Epithelial cell of umbilical artery (primary cell): Measurements from ENCODE around the gene ERCC6. TPM values are rescaled to one million over a fixed set of nuclear protein-coding genes. Genes with fewer than 3 reads are reported as not detected.

ENCODE experiments used
- total RNA-seq: library from RNA; depleted of rRNA; stranded (reverse); fragments of >200 nt; gene quantifications from 2 replicates; pipeline ENCODE4 v1.2.3, GENCODE V29; 2014

The ERCC6 gene
- 27.3 and 45.9 TPM in 2 replicates for total RNA-seq

DNA sequence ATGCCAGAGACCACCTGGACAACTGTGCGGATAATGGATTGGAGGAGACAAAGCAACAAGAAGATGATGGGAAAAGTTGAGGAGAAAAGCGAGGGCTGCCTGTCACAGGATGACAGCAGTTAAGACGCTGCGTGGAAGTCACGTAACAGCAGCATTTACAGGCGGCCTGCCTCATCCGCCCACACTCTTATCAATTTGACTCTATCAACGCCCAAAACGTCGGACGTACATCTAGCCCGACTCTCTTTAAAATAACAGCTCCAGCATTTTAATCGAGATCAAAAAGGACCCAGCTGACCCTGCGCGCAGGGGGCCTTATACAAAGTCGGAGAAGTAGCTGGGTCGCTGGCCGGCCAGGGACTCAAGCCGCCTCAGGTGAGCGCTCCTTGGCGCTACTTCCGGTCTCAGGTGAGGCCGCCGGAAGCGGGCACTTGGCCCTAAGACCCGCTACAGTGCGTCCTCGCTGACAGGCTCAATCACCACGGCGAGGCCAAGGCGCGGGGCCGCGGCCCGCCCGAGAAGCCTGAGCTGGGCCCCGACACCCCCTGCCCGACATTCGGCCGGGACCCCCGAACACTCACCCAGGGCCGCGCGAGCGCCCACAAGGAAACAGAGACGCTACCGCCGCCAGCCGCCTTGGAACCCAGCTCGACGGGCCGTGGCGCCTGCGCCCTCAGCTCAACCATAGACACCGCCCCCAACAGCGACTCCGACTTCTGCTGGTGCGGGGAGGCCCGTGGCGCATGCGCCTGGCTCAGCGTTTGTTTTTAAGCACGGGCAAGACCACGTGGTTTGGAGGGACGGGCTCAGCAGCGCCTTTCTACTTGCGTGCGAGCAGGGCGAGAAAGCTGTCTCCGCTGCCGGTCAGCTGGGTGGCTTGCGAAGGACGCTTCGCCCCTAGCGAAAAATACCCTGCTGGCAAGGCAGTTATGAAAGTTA, at the start of gene ERCC6:
ERCC6 (minus strand) TSS at position 741 of the 939 bp plus-strand sequence.

Other genes with a start within 250 kb of the ERCC6 start
- not detected in 2 replicates for gene C10orf71, start 240.0 kb downstream of the ERCC6 start, total RNA-seq
- gene DRGX, start 143.0 kb downstream of the ERCC6 start, total RNA-seq = not detected in 2 replicates
- not detected in 2 replicates for gene SLC18A3, start 71.2 kb upstream of the ERCC6 start, total RNA-seq
- not detected in 2 replicates for gene CHAT, start 74.9 kb upstream of the ERCC6 start, total RNA-seq
- not detected in 2 replicates for gene C10orf53, start 140.5 kb upstream of the ERCC6 start, total RNA-seq
- gene OGDHL, start 223.2 kb upstream of the ERCC6 start, total RNA-seq = 0.91 and 1.6 TPM in 2 replicates